Amniotic epithelial cell (primary cell): ENCODE measurements around the gene NUB1.

Experiments
- DNase-seq: peaks from one replicate; pipeline ENCODE4 v3.0.0-alpha.2; 2010; ENCODE audit warnings: low read depth

NUB1 gene

DNA sequence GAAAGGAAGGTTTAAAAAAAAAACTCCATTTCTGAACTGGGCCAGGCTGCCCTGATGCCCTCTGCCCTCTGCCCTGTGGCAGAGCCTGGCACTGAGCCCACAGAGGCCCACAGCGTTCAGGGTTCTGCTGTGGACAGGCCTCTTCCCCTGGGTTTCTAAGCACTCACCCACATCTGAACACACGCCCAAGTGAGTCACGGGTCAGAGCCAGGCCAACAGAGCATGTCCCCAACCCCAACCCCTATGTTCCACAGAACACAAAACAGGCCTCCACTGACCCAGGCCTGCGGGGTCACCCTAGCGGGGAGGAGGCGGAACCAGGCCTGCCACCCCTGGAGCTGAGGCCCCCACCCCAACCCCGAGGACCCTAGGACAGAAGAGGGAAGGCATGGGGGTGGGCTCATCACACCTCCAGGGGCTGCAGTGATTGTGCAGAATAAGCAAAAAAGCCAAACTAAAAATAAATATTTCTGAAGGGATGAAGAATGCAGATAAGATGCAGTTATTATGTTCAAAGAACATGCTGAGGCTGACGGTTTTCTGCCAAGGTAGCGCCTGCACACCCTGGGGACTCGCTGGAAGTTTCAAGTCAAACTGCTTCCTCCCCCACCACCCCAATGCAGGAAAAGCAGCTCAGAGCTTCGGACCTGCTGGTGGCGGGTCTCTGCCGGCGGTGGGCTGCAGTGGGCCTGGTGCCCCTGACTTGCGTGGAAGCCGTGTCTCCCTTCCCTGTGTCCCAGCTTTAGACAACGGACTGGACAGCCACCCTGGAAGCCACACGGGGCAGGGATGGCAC lies 62.8 kb downstream of the NUB1 start:
- DNase-seq = peak; percentile 89

DNA sequence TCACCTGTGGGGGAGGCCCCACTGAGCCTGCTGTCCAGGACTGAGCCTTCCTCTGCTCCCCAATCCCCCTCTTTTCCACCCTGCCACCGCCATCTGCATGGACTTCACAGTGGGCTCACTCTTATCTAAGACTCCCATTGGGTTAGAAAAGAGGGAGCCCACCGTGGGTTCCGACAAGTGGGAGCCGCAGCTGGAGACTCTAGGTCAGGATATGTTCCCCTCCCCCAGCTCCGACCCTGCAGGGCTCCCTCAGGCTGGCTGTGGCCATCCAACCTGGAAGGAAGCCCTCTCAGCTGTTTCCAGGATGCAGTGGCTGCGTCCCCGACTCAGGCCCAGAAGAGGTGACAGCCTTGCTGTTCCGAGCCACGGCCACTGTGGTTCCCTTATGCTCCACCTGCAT lies 63.4 kb downstream of the NUB1 start:
- DNase-seq = no peak

DNA sequence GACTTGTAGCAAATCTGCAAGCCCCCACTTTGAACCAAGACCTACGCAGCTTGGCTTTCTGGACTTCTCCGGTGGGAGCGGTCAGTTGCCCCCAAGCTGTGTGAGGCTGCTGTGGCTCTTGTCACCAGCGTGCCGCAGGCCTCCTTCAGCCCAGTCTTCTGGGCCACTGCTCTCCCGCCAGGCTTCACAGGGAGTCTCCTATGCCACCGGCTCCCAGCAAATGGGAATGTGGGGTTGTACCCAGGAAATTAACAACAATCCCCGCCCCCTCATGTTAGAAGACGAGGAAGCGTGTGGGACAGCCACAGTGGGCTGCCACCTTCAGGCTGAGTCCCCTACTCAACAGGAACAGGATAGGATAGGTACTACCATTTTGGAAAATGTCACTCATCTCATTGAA lies 64.0 kb downstream of the NUB1 start:
- no peak for DNase-seq

DNA sequence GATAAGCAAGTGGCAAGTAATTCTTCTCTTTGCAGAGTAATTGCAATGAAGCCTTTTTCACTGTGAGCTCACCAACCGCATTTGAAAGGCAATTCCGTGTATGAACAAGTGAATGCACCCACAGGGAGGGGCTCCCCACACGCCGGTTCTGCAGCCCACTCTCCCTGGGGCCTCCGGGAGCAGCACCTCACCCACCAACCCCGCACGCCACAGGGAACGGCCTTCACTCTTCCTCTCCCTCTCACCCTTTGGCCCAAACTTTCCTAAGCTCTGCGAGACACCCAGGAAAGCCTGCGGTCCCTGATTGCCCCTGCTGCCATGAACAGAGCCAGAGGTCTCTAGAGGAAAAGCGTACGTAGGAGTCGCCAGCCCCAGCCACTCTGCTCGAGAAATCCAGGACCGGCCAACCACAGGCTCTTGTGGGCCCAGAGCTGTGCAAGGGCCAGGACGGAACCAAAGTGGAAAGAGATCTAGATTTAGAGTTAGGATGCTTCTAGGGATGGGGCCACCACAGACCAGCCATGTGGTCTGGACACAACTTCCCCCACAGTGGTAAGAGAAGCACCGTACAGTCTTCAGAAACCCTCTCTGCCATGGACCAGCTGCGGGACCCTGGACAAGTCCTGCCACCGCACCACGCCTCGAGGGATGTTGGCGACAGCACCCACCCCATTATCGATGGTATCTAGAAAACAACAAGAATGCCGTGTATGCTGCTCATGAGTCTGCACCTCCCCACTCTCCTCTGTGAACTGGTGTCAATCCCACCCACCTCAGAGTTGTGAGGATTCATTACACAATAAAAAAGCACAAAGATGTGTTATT lies 64.7 kb downstream of the NUB1 start:
- DNase-seq = no peak

DNA sequence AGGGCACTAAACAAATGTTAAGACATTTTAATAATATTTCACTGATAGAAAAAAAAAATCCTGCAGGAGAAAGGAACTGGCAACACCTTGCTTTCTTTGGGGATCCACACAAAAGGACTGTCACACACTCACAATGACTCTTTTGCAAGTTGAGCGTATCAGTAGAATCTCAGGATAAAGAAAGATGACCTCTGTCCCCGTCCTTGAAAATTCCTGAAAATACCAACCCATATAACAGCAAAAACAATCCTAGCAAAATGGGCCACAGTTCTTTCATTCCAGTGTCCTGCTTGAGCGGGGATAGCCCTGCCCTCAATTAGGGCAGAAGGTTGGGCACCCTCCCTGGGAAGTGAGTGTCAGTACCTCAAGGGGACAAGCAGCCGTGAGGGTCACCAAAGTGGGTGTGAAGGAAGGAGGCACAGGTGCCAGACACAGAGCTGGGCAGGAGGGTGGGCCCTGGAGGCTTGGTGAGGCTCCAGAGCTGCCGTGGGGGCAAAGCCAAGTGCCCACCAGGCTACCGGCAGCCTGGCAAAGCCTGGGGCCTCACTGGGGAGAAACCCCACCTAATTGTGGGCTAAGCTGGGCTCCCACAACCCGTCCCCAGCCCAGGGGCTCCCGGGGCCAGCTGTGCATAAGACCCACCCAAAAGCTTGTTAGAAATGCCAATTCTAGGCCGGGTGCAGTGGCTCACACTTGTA lies 65.4 kb downstream of the NUB1 start:
- no peak for DNase-seq

DNA sequence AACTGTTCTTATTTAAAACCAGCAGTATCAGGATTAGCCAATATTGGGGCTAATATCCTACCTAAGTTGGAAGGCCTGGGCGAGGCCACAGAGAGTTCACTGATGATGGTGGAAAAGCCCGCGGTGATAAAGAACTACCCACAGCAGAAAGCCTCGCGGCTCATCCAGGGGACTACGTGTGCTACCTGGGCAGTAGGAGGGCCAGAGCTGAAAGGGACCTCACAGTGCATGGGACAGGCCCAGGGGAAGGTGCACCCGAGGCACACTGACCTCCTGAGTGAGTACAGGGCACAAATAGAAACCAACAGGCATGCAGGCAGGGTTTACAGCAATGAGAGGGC lies 66.9 kb downstream of the NUB1 start:
- DNase-seq = no peak

DNA sequence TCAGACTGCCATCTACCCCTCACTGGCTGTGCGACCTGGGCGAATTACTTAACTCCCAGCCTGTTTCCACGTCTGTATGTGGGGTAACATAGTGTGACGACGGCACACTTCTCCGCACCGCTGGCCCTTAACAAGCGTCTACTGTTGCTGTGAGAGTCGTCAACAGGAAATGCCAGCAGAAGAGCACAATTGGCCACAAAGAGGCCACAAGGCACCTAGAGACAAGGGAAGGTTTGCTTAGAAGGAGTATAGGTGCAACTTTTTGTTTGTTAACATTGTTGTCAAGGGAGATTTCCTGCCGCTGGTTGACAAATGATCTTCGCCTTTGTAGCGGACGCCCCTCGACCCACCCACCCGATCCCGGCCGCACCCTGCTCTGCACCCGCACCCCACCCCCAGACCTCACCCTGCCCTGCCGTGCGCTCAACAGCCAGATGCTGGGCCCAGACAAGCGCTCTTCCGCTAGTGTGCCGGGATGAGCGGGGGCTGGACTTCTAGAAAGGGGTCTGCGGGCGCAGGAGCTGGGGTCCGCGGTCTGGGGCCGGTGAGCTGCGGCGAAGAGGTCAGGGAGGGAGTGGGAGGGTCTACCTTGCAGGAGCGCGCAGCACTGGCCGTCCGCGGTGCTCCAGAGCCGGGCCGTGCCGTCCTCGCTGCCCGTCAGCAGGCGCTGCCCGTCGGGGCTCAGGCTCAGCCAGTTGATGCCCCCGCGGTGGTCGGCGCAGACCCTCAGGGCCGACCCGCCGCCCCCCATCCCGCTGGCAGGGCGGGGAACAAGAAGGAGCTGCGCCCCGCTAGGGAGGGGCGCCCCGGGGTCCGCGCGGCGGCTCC lies 67.4 kb downstream of the NUB1 start:
- DNase-seq = peak; percentile 66

DNA sequence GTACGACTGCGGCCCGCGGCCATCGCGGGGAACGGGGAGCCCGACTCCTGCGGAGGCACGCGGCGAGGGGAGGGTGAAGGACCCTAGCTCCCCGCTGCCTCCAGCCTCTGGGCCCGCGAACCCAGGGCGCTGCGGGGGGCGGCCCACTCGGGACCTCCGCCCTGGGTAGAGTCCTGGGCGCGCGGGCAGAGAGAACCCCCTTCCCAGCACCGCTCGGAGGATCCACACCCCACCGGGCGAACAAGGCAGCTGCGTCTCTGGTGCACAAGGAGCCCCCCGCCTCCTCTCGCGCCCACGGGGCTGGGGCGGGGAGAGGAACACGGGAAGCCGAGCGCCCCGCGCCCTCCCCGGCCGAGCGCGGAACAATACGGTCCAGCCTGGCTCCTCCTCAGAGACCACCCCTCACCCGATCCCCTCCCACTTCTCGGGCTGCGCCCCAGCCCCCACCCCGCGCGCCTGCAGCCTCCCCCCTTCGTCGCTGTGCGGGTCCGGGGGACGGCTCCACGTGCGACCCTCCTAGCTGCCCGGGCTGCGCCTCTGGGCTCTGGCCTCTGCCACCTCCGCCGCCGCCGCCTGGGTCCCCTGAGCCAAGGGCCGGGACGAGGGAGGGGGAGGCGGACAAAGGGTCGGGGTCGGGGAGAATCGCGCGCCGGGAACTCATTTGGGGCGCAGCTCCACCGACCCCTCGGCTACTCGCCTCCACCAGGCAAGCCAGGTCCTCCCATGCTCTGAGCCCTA lies 68.2 kb downstream of the NUB1 start, which contains the start of gene WDR86:
TSS of gene WDR86 (minus strand) at position 372 of the 738 bp plus-strand sequence. CDS start 449 bp downstream, outside the sequence.
- DNase-seq = no peak

DNA sequence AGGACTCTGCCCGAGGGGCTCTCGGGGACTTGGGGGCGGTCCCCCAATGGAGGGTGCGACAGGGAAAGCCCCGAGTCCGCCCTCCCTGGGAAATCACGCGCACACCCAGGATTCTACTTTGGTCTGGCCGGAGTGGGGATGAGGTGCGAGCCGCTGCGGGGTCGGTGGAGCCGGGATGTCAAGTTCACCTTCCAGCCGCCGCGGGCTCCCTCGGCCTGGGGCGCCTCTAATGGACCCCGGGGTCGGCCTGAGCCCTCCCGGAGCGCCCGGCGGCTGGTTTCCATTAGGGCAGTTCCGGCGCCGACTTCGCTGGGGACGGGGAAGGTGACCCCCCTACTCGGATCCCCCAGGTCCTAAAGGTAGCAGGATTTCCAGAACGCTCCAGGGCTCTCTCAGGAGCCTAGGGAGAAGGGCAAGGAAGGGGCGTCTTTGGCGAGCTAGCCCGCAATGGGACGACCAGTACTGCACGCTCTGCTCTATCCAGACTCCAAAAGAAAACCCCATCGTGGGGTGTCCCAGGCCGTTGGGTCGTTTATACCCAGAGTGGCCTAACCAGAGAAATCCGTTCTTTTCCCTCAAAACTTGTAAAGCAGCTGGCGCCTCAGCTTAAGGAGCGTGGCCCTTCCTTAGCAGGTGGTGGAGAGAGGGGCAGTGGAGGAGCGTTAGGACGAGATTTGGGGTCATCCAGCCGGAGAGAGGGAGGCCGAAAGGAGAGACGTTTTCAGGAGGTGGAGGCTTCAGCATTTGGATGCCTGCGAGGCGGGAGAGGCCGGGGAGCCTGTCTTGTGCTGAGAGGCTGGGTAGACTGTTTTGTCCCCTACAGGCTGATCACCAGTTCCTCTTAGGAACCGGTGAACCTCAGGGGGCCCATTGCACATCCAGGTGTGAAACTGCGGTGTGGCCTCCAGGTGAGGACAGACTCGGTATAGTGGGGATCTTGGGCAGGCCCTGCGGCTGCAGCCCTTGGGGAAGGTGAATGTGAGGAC lies 69.1 kb downstream of the NUB1 start:
- peak; percentile 58 for DNase-seq

DNA sequence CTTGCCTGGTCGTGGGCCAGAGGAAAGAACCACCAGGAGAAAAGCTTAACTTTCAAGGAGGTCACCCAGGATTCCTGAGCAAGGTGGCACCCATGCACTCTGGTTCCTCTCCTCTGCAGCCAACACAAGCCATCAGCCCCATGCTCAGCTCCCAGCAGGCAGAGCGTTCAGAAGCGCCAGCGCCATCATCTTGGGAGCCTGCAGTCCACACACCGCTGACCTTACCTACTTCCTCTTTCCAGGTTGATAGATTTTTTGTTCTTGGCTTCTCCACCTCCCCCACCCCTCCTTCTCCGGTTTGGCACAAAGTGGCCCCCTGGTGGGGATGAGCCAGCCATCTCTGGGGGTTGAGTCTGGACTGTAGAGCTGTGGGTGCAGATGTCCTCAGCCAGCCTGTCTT lies 69.9 kb downstream of the NUB1 start:
- DNase-seq = no peak

DNA sequence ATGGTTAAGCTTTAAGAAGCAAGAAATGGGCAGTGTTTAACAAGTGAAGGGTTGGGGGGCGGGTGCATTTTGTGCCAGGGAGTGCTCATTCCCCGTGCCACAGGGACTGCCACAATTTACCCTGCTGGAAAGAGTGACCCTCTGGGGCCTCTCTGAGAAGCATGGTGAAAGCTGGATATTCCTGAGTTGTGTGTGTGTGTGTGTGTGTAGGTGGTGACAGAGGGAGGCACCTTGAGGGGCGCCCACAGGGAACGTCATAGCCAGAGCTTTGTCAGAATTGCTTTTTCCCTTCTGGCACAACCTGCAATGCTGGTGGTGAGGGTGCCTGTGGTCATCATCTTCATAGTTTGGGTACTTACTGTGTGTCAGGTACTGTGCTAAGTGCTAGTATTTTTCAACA lies 70.7 kb downstream of the NUB1 start:
- DNase-seq = no peak

DNA sequence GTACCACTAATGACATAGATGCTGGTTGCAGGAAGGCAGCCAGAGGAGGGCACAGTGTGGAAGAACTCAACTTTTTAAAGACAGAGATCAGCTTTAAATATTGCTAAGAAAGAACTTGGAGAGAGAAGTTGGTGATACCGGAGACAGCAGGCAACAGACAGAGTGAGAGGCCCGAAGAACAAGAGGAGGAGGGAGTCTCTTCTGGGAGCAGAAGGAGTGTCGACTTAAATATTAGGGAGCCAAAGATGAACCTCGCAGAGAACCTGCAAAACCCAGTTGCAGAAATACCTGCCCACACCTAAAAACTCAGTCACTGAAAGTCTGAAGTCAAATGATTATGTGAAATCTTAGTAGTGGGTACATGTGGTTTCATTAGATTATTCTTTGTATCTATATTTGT lies 71.6 kb downstream of the NUB1 start:
- no peak for DNase-seq

DNA sequence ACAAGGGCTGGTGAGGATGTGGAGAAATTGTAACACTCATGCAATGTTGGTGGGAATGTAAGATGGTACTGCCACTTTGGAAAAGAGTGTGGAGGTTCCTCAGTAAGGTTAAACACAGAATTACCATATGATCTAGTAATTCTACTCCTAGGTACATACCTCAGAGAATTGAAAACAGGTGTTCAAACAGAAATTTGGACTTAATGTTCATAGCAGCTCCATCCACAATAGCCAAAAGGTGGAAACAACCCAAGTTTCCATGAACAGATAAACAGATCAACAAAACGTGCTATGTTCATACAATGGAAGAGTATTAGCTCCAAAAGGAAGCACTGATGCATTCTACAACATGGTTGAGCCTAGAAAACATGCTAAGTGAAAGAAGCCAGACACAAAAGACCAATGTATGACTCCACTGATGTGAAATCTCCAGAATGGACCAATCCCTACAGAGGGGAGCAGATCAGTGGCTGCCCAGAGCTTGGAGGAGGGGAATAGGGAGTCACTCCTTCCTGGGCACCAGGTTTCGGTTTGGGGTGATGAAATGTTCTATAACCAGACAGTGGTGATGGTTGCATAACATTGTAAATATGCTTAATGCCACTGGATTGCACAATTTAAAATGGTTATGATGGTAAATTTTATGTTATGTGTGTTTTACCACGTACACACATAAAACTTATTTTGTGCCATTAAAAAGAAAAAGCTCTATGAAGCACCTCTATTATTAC lies 73.9 kb downstream of the NUB1 start:
- peak; percentile 95 for DNase-seq

DNA sequence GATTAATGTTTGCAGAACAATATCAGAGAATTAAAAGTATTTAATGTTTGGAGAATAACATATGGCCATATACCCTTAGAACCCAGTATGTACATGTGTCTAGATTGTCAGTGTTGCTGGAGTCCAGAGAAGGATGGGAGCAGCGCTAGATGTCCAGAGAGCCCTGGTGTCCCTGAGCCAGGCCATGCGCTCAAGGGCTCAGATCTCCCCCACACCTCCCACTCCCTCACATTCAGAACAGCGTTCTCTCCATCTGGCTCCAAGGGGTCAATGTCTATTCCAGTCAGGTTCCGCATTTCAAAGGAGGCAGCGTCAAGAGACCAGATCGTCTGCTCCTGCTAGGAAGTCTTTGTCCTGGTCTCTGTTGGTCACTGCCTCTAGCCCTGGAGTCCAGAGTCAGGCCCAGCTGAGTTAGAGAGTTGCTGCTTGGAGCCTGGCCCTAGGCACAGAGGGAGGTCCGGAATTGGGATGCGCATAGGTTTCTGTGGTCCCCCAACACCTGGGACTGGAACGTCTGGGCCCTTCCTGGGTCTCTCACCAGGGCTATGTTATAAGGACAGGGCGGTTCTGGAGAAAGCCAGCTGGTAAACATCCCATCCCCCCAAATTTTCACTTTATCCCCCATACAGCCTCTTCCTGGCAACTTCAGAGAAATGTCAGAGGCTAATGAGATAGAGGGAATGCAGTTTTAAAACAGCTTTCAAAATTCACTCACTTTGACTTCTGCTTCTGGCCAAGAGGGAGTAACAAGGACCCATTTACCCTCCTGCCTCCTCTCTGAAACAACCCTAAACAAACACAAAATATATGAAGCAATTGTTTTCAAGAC lies 74.7 kb downstream of the NUB1 start:
- DNase-seq = no peak

DNA sequence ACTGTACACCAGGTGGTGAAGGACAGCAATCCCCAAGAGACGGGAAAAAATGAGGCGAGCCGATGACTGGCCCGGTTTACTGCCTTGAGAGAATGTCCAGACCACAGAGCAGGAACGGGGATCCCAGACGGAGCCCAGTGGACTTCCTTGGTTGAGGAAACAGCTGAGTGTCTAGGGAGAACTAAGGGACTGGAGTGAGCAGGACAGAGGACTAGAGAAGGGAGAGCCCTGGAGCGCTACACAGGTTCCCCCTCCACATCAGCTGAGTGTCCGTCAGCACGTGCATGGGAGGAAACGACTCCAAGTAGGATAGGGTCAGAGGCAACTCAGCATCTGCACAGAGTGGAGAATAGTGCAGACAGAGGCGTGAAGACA lies 75.3 kb downstream of the NUB1 start:
- peak; percentile 81 for DNase-seq

DNA sequence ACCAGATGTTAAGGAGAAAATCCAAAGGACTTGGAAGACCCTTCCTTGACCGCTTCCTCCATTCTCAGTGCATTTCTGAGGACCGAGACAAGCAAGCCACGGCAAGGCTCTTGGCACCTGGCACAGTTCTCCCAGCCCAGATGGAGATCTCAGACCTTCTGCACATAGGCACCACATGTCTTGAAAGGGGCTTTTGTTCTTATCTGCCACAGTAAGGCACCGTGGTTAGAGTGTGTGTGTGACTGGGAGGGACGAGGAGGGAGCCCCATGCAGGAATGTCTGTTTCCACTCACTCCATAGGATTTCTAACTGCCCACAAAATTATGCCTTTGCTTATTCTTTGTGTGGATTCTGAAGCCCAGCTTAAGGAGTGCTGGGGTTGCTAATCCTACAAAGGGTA lies 78.5 kb downstream of the NUB1 start:
- DNase-seq = no peak

DNA sequence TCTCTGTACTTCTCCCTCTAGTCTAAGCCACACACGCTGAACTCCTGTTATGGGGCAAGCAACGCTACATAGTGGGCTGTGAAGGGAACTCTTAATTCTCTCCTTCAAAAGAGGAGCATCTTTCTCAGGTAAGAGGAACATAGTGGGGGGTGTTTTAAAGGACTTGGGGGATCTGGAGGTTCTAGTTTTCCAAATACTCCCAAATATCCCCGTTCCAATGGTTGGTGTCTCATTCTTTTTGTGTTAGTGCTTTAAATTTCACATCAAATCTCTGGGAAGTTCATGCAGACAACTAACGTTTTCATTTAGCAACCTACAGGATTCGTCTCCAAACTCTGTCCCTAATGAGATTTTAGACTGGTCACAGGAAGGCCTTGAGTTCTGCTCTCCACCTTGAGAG lies 80.6 kb downstream of the NUB1 start:
- no peak for DNase-seq

DNA sequence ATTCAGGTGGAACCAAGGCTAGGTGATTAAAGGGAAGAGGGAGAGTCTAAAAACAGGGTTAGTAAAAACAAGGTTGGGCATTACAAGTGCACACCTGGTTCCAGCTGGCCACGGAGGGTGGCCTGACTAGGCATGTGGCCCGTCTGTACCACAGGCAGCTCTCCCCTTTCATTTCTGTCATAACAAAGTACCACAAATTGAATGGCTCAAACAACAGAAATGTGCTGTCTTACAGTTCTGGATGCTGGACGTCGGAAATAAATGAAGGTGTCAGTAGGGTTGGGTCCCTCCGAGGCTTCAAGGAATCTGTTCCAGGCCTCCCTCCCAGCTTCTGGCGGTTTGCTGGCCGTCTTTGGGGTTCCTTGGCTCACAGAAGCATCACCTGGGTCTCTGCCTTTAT lies 81.6 kb downstream of the NUB1 start:
- DNase-seq = no peak
